ENCODE results near the gene USH1C. TPM values are rescaled to one million over a fixed set of nuclear protein-coding genes. Genes with fewer than 3 reads are reported as not detected.
A peak's percentile ranks its signal among the peaks of the same experiment; 100 is the strongest.

The USH1C gene
- total RNA-seq, 1 donor from 2014 or later, result 1.1 TPM

- no peak overlapping the region for H3K4me3 ChIP-seq (ENCODE audit: low read depth, low read length)
- TF ChIP-seq CTCF (conservative IDR thresholded peaks at IDR 0.05; ENCODE audit: low read depth, low read length), result no peak
- no peak for DNase-seq (ENCODE audit: low read depth)
Measured at GRCh38 chr11:17528906-17529843, 15.0 kb downstream of the USH1C start.

- TF ChIP-seq CTCF (conservative IDR thresholded peaks at IDR 0.05; ENCODE audit: low read depth, low read length), result peak; percentile 91
- H3K4me3 ChIP-seq (ENCODE audit: low read depth, low read length), result no peak overlapping the region
- DNase-seq (ENCODE audit: low read depth), result no peak
Measured at GRCh38 chr11:17528181-17528691, 16.0 kb downstream of the USH1C start.

- TF ChIP-seq CTCF (conservative IDR thresholded peaks at IDR 0.05; ENCODE audit: low read depth, low read length), result no peak
- DNase-seq (ENCODE audit: low read depth), result no peak
- H3K4me3 ChIP-seq (ENCODE audit: low read depth, low read length), result no peak overlapping the region
Measured at GRCh38 chr11:17527628-17527995, 16.6 kb downstream of the USH1C start.

GRCh38 chr11:17526931-17527627 lies 17.1 kb downstream of the USH1C start:
- H3K4me3 ChIP-seq (ENCODE audit: low read depth, low read length), result no peak overlapping the region
- no peak for TF ChIP-seq CTCF (conservative IDR thresholded peaks at IDR 0.05; ENCODE audit: low read depth, low read length)
- DNase-seq (ENCODE audit: low read depth), result no peak

GRCh38 chr11:17526326-17526725 lies 17.9 kb downstream of the USH1C start:
- TF ChIP-seq CTCF (conservative IDR thresholded peaks at IDR 0.05; ENCODE audit: low read depth, low read length), result no peak

GRCh38 chr11:17525570-17525969 lies 18.6 kb downstream of the USH1C start:
- no peak overlapping the region for H3K4me3 ChIP-seq (ENCODE audit: low read depth, low read length)
- no peak for DNase-seq (ENCODE audit: low read depth)
- no peak for TF ChIP-seq CTCF (conservative IDR thresholded peaks at IDR 0.05; ENCODE audit: low read depth, low read length)

More at GRCh38 chr11:17526326-17526725, 17.9 kb downstream of the USH1C start:
- no peak overlapping the region for H3K4me3 ChIP-seq (ENCODE audit: low read depth, low read length)
- DNase-seq (ENCODE audit: low read depth), result no peak
